ENCODE results near the gene LRRC4B.

LRRC4B gene

GRCh38 chr19:50501186-50501567 is 67.1 kb downstream of the LRRC4B start:
- no peak for DNase-seq

- no peak for DNase-seq
Observed at GRCh38 chr19:50500753-50501151, 67.5 kb downstream of the LRRC4B start.

GRCh38 chr19:50500060-50500752 is 68.0 kb downstream of the LRRC4B start:
- DNase-seq: peak in 1 of 2 experiments; percentile 29

- no peak for DNase-seq
Observed at GRCh38 chr19:50498219-50499056, 69.8 kb downstream of the LRRC4B start.

- DNase-seq: no peak
Observed at GRCh38 chr19:50497022-50497405, 71.2 kb downstream of the LRRC4B start.

- peak in 1 of 2 experiments; percentile 44 for DNase-seq
Observed at GRCh38 chr19:50496189-50497021, 71.8 kb downstream of the LRRC4B start.

- DNase-seq: no peak
Observed at GRCh38 chr19:50495020-50495531, 73.2 kb downstream of the LRRC4B start.

- DNase-seq: no peak
Observed at GRCh38 chr19:50494186-50495019, 73.8 kb downstream of the LRRC4B start.

GRCh38 chr19:50493171-50493570 is 75.1 kb downstream of the LRRC4B start:
- DNase-seq: no peak

GRCh38 chr19:50492303-50493052 is 75.8 kb downstream of the LRRC4B start:
- no peak for DNase-seq

- no peak for DNase-seq
Observed at GRCh38 chr19:50490991-50491472, 77.2 kb downstream of the LRRC4B start.

- no peak for DNase-seq
Observed at GRCh38 chr19:50490411-50490811, 77.8 kb downstream of the LRRC4B start.

- no peak for DNase-seq
Observed at GRCh38 chr19:50489461-50490011, 78.7 kb downstream of the LRRC4B start.

- DNase-seq: no peak
Observed at GRCh38 chr19:50488389-50489194, 79.6 kb downstream of the LRRC4B start.

GRCh38 chr19:50486823-50487515 is 81.3 kb downstream of the LRRC4B start:
- DNase-seq: peak; percentile 46 to 68

GRCh38 chr19:50485284-50485955 is 82.8 kb downstream of the LRRC4B start:
- no peak for DNase-seq

- no peak for DNase-seq
Observed at GRCh38 chr19:50482916-50483315, 85.3 kb downstream of the LRRC4B start.

GRCh38 chr19:50482271-50482855 is 85.9 kb downstream of the LRRC4B start:
- DNase-seq: no peak
